HG03521 (cell line): ENCODE measurements around the gene ZCCHC13.
"Not testable (repeated sequence)": the region's sequence is repeated elsewhere in the genome, so short reads cannot be mapped to it uniquely, and the experiment has no call there.

Source experiments
- ATAC-seq: cut with Tn5 transposase; IDR thresholded peaks from one replicate; pipeline ENCODE4 v1.9.1; 2021; ENCODE audit warnings: mild to moderate bottlenecking, moderate library complexity; ENCODE audit not compliant: unreplicated experiment

Gene ZCCHC13

GRCh38 chrX:74319321-74319720, 15.3 kb downstream of the ZCCHC13 start:
- ATAC-seq, result not testable (repeated sequence)

- ATAC-seq, result no peak
Measured at GRCh38 chrX:74321191-74321590, 17.2 kb downstream of the ZCCHC13 start.

- ATAC-seq, result no peak
Measured at GRCh38 chrX:74324131-74324530, 20.2 kb downstream of the ZCCHC13 start.

- no peak for ATAC-seq
Measured at GRCh38 chrX:74325130-74326059, 21.4 kb downstream of the ZCCHC13 start.

DNA sequence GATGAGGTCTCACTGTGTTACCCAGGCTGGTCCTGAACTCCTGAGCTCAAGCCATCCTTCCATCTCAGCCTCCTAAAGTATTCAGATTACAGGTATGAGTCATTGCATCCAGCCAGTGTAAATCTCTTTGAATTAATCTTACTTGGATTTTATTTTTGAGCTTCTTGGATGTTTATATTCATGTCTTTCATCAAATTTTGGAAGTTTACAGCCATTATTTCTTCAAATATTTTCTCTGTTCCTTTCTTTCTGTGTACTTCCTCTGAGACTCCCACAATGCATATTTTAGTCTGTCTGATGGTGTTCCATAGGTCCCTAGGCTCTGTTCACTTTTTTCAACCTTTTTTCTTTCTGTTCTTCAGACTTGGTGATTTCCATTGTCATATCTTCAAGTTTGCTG, 34.9 kb downstream of the ZCCHC13 start:
- no peak for ATAC-seq

GRCh38 chrX:74340051-74340450, 36.1 kb downstream of the ZCCHC13 start:
- no peak for ATAC-seq

DNA sequence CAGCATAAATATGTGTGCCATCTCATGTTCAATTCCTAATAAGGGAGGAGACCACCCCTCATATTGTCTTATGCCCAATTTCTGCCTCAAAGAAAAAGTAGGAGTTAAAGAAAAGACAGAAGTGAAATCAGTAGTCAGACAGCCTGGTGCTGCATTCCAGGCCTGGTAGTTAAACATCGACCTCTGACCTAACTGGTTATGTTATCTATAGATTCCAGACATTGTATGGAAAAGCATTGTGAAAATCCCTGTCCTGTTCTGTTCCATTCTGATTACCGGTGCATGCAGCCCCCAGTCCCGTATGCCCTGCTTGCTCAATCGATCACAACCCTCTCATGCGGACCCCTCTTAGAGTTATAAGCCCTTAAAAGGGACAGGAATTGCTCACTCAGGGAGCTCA, 38.2 kb downstream of the ZCCHC13 start:
- not testable (repeated sequence) for ATAC-seq

- no peak for ATAC-seq
Measured at GRCh38 chrX:74343343-74344279, 39.6 kb downstream of the ZCCHC13 start.

DNA sequence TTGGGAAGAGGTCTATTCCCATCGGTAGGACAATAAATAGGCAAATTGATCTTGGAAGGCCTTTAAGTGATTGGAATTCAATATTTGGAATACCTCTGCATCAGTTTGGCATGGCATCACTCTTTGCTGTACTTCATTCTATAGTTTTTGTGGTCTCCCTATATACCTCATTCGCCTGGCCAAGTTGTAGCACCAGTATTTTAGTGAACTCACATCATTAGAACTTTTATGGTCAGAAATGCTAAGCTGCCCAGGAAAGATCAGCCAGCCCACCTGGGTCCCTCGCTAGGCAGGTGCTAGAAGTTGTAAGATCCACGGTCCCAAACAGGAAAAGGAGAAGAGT, 40.3 kb downstream of the ZCCHC13 start:
- no peak for ATAC-seq

- ATAC-seq, result no peak
Measured at GRCh38 chrX:74346088-74346487, 42.1 kb downstream of the ZCCHC13 start.

DNA sequence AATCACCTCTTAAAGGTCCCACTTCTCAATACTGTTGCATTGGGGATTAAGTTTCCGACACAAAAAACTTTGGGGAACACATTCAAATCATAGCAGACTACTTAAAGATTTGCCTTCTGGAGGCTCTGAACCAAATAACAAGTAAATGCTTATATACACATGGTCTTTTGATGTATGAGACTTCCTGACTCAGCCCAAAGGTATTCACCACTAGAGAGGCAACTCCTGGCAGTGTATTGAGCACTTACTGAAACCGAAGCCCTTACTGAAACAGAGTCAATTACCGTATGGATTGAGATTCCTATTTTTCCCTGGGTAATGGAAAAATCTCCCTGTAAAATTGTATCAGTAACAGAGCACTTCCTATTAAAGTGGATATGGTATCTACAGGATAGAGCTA, 45.4 kb downstream of the ZCCHC13 start:
- no peak for ATAC-seq

- ATAC-seq, result no peak
Measured at GRCh38 chrX:74351760-74352159, 47.8 kb downstream of the ZCCHC13 start.

DNA sequence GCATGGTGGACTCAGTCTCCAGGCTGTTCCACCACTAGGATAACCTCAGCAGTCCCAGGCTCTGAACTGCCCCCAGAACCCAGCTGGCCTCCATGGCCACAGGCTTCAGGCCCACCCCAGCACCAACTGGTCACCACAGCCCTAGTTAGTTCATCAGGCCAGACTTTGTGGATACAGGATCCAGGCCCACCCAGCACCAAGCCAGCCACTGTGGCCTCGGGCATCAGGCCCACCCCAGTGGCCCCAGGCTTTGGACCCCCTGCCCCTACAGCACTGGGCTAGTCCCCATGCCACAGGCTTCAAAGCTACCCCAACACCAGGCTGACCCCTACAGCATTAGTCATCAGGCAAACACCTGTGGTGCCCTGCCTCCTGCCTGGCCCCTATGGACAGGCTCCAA, 50.0 kb downstream of the ZCCHC13 start:
- ATAC-seq, result no peak
